Adipose tissue (tissue), 3 donors: Measurements from ENCODE around the gene NBPF26. TPM values are rescaled to one million over a fixed set of nuclear protein-coding genes. Genes with fewer than 3 reads are reported as not detected.
"Not testable (repeated sequence)": the region's sequence is repeated elsewhere in the genome, so short reads cannot be mapped to it uniquely, and the experiment has no call there.

Experiments
- H3K27ac ChIP-seq: one replicate; pipeline ENCODE4 v1.5.1; 2013; ENCODE audit warnings: low read depth, low read length
- WGBS, 3 donors: extraction: QIAGEN DNeasy Blood & Tissue Kit; methylation state at CpG; one replicate each; pipeline ENCODE4 v1.1.7; 2013; 5-methylcytosine and 5-hydroxymethylcytosine counted together
- polyA plus RNA-seq, 3 donors: library from polyadenylated mRNA; stranded (reverse); fragments of 200-250 nt; gene quantifications; one replicate each; pipeline ENCODE4 v1.2.3, GENCODE V29; 2013
- donor health status: healthy with polysubstance abuse.
- donor health status: Bipolar disorder and iron deficiency.
- donor health status: healthy.

Gene NBPF26
- polyA plus RNA-seq: 10 to 100 TPM in 2 of 3 donors, 1 to 10 TPM in 1; 4.5 to 14.2 (median 12.1) TPM

- 0 to 1% methylated on average over 33 to 47 of the region's 74 CpGs; no CpG with 5 or more reads in 1 of the 3 donors for WGBS, 3 donors
- not testable (repeated sequence) for H3K27ac ChIP-seq
Measured at GRCh38 chr1:120723715-120724402, at the start of gene NBPF26. TSS of gene NBPF26 (plus strand) at chr1:120723945.

- H3K27ac ChIP-seq: not testable (repeated sequence)
- no CpG with 5 or more reads among the region's 2 CpGs for WGBS, 3 donors
Measured at GRCh38 chr1:120680106-120680819, 43.5 kb upstream of the NBPF26 start.

GRCh38 chr1:120680938-120681337 is 42.8 kb upstream of the NBPF26 start:
- WGBS, 3 donors: 36 to 60% (median 56%) methylated on average over 1 to 2 of the region's 2 CpGs

GRCh38 chr1:120684397-120684796 is 39.3 kb upstream of the NBPF26 start:
- WGBS, 3 donors: 33 to 75% (median 50%) methylated on average over 1 of the region's 2 CpGs
- H3K27ac ChIP-seq: not testable (repeated sequence)

More at GRCh38 chr1:120680938-120681337, 42.8 kb upstream of the NBPF26 start:
- H3K27ac ChIP-seq: not testable (repeated sequence)

- H3K27ac ChIP-seq: not testable (repeated sequence)
- no CpG with 5 or more reads among the region's 2 CpGs for WGBS, 3 donors
Measured at GRCh38 chr1:120685622-120686021, 38.1 kb upstream of the NBPF26 start.

- H3K27ac ChIP-seq: not testable (repeated sequence)
- no CpG with 5 or more reads among the region's 6 CpGs for WGBS, 3 donors
Measured at GRCh38 chr1:120687250-120687649, 36.5 kb upstream of the NBPF26 start.

DNA sequence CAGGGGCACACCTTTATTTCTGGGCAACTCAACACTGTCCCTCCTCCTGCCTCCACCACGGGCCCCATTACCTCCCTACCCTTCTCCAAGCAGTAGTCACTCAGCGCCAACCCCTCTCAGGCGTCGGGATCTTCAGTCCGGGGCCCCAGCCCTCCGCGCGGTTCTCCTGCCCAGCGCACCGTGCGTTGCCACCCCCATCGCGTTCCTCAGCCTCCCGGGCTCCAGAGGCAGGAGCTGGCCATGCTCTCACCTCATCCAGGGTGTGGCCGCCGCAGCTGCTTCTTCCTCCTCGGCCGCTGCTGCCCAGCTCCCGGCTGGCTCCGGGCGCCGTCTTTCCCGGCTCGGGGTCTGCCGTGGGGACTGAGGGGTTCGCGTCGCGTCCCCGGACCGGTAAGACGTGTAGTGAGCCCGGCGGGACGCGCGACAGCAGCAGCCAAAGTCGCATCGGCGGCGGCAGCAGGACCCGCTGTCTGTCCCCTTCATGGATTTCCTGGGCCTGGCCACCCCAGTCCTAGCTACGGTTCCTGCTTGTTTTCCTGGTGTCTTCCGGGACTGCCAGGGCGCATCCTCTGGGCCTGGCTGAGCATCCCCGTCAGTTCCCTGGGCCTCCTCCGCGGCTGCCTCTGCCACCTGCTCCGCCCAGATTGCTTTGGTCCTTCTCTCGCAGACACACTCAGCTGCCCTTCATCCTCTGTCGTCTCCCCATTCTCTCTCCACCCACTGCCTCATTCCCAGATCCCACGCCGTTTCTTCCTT is 22.8 kb upstream of the NBPF26 start:
- H3K27ac ChIP-seq: not testable (repeated sequence)
- WGBS, 3 donors: 1 to 31% (median 5%) methylated on average over 4 to 9 of the region's 53 CpGs

DNA sequence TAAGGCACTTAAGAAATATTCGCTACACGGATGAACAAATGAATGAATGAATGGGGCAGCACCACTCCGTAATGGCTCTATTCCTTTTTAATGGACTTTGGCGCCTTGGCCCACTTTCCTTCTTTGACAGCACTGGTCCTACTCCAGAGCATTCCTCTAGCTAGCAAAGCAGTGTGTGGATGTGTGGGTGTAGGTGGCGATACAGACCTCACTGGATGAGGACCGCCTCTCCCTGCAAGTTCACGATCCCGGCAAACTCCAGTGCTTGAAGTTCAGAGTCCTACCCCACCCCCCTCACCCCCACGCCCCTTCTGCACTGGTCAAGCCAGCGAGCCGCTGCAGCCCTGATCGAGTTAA is 409 bp upstream of the NBPF26 start:
- WGBS, 3 donors: 2 to 9% methylated on average over 4 to 5 of the region's 12 CpGs; no CpG with 5 or more reads in 1 of the 3 donors
- H3K27ac ChIP-seq: not testable (repeated sequence)

DNA sequence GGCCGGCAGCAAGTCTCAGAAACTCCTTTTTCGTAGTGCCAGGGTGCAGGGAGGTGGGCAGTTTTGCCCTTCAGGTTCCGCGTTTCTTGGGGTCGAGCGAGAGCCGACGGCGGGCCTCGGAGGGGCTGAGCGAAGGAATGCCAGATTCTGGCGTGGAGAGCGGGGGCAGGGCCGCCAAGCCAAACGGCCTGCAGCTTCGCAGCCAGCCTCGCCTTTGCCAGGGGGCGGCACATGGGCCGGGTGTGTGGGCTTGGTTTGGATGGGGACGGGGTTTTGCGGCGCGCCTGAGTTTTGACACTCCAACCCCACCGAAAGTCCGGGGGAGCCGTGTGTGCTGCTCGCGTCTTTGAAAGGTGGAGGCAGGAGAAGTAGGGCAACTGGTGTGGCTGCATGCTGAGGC is 762 bp downstream of the NBPF26 start:
- WGBS, 3 donors: 0 to 3% (median 1%) methylated on average over 5 to 11 of the region's 28 CpGs
- not testable (repeated sequence) for H3K27ac ChIP-seq

GRCh38 chr1:120728811-120729210 is 5.1 kb downstream of the NBPF26 start:
- H3K27ac ChIP-seq: not testable (repeated sequence)

DNA sequence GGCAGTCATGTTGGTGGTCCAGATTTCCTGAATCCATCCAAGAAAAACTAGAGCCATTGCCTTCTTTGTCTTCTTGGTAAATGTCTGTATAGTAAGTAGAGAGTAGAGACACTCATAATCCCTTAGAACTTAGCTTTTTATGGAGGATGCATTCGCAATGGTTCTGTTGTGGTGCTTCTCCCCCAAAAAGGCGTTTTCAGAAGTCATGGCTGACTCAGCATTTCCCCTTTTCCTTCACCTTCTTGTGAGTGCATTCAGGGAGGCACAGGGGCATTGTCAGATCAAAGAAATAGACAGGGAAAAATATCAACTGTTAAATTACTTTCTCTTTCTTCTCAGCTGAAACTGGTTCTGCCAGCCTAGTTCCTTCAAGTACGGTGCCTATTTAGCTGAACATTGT is 45.3 kb downstream of the NBPF26 start:
- WGBS, 3 donors: 30 to 46% (median 31%) methylated on average over 2 of the region's 3 CpGs
- H3K27ac ChIP-seq: not testable (repeated sequence)

- 19 to 56% (median 50%) methylated on average over 5 to 7 of the region's 7 CpGs for WGBS, 3 donors
- not testable (repeated sequence) for H3K27ac ChIP-seq
Measured at GRCh38 chr1:120805452-120805851, 81.7 kb downstream of the NBPF26 start.

DNA sequence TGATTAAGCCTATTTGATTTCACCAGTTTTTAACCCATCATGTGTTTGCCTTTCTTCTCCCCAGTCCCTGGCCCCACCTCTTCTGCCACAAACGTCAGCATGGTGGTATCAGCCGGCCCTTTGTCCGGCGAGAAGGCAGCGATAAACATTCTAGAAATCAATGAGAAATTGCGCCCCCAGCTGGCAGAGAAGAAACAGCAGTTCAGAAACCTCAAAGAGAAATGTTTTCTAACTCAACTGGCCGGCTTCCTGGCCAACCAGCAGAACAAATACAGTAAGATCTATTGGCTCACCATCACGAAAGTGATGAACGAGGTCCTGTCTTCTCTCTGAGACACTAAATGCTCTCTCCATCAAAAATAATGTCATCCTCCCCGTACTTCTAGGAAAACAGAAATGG is 88.1 kb downstream of the NBPF26 start:
- not testable (repeated sequence) for H3K27ac ChIP-seq
- WGBS, 3 donors: 12 to 13% methylated on average over 10 of the region's 10 CpGs; no CpG with 5 or more reads in 1 of the 3 donors

DNA sequence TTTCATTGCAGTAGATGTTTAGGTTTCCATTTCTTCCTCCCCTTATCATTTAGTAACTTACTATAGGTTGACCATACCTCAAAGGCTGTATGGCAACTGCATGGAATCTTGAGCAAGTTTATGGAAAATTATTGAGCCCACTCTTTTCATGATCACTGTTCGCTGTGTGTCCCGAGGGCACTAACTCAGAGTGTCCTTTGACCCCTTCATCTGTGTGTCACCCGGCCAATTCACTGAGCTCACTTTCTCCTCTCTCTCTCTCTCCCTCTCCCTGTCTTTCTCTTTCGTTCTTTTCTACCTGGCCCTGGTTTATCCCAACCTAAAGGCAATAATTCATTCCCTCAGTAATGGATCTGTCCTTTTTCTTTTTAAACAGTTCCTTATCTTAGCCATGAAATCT is 101.3 kb downstream of the NBPF26 start:
- not testable (repeated sequence) for H3K27ac ChIP-seq
- no CpG with 5 or more reads among the region's 4 CpGs for WGBS, 3 donors

GRCh38 chr1:120826623-120827022 is 102.9 kb downstream of the NBPF26 start:
- no CpG with 5 or more reads among the region's 4 CpGs for WGBS, 3 donors
- H3K27ac ChIP-seq: not testable (repeated sequence)

- H3K27ac ChIP-seq: not testable (repeated sequence)
- WGBS, 3 donors: 0 to 1% (median 0%) methylated on average over 7 to 47 of the region's 49 CpGs
Measured at GRCh38 chr1:120844186-120844944, 120.6 kb downstream of the NBPF26 start.

DNA sequence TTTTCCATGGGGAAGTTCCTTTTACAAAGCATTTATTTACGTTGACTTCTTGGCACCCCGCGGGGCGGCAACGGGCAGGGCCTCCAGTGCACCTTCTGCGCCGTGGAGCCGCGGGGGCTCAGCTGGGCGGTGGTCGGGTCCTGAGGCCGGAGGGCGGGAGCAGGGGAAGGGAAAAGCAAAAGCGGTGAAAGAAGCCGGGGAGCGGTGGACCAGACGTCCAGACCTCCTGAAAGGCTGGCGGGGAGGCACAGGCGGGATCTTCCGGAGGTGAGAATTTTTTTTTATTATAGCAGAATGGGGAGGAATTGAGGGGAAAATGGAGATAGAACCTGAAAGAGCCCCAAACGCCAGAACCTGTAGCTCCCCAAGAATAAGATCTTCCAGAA is 121.2 kb downstream of the NBPF26 start:
- not testable (repeated sequence) for H3K27ac ChIP-seq
- 3 to 4% methylated on average over 13 of the region's 21 CpGs; no CpG with 5 or more reads in 1 of the 3 donors for WGBS, 3 donors

DNA sequence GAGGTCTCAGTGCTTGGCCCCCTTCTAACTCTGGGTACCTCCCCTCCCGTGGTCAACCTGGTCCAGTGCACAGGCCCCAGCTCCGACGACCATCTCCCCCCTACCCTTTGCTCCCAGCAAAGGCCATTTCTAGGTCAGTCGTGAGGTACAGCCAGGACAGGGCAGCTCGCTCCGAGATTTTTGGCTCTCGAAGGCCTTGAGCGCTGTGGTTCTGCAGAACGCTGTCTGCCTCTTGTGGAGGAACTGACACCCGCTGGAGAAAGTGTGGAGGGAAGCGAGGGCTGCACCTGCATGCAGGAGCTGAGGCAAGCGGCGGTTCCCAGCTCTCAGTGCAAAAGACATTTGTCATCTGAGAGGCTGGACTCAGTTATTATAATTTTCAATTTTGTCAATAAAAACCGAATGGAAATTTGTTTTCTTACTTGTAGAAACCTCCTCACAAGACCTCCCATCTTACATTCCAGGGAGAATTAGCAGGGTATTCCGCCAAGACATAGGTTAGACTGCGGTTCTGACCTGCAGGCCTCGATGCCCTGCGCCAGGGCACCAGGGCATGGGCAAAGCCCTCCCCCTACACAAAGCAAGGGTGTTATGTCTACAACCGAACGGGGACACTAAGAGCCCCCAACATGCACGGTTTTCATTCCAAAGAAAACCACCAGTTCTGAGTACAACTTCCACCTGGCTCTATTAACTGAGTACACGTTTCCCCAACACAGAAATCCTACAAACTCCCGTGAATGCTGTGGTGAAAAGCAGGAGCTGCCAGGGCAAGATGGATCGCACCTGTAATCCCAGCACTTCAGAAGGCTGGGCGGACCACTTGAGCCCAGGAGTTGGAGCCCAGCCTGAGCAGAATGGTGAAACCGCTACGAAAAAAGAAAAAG is 125.9 kb downstream of the NBPF26 start:
- H3K27ac ChIP-seq: not testable (repeated sequence)
- WGBS, 3 donors: 0 to 34% (median 26%) methylated on average over 5 to 17 of the region's 27 CpGs
